HPDE6-E6E7 (cell line): ENCODE measurements around the gene JUND.
A peak's percentile ranks its signal among the peaks of the same experiment; 100 is the strongest.
"Not testable (repeated sequence)": the region's sequence is repeated elsewhere in the genome, so short reads cannot be mapped to it uniquely, and the experiment has no call there.

Source experiments
- DNase-seq: peaks from one replicate; pipeline ENCODE4 v3.0.0; 2011; ENCODE audit warnings: missing footprints; ENCODE audit errors: extremely low spot score

Gene JUND

DNA sequence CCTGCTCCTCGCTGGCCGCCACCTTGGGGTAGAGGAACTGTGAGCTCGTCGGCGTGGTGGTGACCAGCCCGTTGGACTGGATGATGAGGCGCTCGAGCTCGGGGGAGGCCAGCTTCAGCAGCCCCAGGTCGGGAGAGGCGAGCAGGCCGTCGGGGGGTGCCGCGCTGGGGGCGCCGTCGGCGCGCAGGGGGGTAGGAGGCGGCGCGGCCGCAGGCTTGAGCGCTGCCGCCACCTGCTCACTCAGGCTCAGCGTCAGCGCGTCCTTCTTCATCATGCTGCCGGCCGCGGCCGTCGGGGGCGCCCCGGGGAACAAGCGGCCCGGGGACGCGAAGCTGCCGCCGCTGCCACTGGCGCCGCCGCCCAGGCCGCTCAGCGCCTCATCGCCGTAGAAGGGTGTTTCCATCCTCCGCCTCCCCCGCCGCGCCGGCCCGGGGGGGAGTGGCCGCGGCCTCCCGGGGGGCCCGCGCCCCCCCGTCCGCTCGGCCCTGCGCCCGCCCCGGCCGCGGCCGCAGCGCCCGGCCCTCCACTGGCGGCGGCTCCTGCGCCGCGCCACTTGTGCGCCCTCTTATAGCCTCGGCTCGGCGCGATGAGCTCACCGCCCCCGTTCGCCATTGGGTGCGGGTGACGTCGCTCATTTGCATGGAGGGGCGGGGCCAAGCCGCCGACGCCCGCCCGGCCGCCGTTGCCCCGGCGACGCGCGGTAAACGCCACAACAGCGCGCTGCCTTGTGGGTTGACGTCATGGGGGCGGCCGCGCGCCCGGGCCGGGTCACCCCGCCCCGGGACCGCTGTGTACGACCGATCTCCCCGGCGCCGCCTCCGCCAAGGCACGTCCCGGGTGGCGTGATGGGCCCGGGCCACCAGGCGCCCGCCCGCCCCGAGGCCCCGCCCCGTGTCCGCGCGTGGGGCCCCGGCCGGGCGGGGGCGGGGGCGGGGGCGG is at the start of gene JUND:
Gene JUND, minus strand, starts transcription at position 541 of the 939 bp plus-strand sequence. Its CDS starts 138 bp downstream, at position 403.
- peak; percentile 88 for DNase-seq

DNA sequence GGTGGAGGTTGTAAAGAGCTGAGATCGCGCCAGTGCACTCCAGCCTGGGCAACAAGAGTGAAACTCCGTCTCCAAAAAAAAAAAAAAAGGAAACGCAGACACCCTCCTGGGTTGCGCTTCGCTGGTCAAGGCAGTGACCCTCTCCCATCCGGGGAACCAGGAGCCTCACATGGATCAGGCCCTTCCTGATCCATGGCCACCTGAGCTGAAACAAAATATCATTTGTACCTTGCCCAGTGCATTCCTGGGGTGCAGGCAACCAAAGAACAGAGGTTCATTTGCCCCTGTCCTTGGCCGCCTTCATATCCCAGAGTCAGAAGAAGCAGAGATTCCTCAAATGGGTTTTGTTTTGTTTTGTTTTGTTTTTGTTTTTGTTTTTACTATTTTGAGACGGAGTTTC is 49.4 kb upstream of the JUND start:
- no peak for DNase-seq

DNA sequence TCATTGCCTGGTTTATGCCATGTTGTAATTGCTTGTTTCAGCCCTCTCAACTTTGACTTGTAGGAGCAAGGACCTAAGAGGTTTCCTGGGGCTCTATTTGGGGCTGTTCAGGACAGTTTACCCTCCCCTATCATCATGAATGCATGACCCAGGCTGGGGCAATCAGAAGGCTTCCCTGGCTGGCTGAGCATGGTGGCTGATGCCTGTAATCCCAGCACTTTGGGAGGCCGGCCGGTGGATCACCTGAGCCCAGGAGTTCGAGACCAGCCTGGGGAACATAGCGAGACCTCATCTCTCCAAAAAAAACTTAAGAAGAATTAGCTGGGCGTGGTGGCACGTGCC is 47.6 kb upstream of the JUND start:
- no peak for DNase-seq

DNA sequence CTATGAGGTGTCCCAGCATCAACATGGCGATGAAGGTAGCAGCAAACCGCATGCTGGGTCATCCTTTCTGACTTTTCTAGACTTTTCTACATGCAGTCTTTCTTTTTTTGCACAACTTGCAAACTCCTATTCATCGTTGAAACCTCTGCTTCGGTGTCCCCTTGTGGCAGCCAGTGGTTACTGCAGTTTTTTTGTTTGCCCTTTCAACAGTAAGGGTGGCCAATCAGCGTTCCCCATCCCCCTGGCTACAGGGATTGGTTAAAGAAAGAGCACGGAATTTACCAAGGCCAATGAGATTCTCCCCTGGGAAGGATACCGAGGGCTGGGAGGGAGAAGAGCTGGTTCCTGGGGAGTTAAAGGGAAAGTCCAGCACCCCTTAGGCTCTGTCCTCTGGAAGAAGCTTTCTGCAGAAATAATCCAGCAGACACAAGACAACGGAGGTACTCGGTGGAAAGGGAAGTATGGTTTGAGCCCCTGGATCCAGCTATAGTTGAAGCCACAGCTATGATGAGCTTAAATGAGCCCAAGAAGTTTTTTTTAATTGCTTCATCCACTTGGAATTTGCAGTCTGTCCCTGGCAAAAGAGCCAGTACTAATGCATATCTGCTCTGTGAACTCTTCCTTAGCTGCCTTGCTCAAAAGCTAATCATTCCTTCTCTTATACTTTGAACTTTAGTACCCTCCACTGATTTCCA is 47.1 kb upstream of the JUND start:
- DNase-seq, result peak; percentile 99

DNA sequence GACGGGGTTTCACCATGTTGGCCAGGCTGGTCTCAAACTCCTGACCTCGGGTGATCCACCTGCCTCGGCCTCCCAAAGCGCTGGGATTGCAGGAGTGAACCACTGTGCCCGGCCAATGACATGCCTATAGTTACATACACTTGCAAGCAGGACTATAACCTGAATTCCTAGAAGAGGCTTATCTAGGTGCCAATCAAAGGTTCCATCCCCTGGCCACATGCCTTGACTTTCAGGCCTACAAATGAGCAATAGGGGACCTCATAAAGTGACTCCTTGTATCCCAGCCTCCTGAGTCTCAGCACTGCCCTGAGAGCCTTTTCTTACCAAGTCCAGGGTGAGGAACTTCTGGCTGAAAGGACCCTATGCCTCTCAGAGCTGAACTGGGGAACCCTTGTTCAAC is 45.4 kb upstream of the JUND start:
- DNase-seq, result no peak

DNA sequence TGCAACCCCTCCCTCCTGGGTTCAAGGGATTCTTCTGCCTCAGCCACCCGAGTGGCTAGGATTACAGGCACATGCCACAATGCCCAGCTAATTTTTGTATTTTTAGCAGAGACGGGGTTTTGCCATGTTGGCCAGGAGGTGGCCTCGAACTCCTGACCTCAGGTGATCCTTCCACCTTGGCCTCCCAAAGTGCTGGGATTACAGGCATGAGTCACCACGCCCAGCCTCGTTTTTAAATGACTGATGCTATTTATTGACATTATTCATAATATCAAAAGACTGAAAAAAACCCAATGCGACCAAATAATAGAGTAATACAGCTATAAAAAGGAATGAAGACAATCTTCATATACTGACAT is 42.9 kb upstream of the JUND start:
- not testable (repeated sequence) for DNase-seq

DNA sequence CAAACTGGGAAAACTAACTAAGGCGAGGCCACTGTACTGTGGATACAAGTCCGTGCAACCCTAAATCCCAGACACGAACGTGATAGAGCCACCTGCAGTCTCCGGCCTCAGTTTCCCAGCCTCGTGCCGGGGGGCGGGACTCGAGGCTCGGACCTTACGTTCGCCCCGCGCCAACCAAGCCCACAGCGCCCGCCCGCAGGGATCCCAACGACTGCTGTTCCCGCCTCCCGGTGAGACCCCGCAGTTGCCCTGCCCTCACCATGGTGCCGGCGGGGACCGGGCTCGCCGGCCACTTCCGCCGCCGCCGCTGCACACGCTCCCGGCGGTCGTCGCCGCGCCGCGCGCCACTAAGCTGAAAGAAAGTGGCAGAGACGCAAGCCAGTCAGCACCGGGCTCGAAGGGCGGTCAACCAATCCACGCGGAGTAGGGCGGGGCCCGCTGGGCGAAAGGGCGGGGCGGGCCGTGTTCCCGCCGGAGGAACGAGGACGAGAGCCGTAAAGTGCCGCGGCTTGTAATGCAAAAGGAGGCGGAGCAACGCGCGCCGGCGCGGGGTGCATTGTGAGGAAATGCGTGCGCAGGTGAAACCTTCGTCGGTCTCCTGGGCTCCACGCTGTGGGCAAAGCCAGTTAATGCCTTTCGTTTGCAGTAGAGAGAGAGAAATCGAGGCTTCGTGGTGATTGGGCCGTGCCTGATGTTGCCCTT is 41.5 kb upstream of the JUND start, which contains the start of gene LSM4:
Gene LSM4, minus strand, starts transcription at position 318 of the 702 bp plus-strand sequence. Its CDS starts 56 bp downstream, at position 262.
- peak; percentile 97 for DNase-seq

DNA sequence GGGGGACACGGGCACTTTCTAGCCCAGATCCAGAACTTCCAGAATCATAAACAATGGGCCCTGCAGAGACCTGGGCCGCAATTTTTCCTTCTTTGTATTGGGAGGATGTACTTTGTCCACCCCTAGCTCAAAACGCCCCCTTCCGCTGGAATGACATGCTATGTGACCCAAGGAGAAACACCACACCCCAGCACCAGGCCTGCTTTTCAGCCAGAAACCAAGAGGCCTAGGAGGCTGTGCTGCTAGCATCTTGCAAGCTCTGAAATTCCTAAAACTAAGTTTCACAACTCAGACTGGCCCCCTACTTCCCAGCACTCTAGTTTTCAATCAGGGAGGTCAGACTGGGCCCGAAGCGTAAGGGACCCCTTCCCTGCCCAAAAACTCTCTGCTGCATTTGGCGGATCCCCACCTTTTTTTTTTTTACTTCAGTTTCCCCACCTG is 40.9 kb upstream of the JUND start:
- DNase-seq, result no peak

DNA sequence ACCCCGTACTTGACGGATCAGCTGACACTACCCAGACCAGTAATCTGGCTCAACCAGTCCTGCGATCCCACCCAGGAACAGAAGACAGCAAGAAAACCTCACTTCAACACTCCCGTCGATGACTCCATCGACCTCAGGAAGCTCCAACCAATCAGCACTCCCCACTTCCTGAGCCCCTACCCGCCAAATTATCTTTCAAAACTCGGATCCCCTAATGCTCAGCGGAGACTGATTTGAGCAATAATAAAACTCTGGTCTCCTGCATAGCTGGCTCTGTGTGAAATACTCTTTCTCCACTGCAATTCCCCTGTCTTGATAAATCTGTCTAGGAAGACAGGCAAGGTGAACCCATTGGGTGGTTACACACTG is 40.3 kb upstream of the JUND start:
- no peak for DNase-seq

DNA sequence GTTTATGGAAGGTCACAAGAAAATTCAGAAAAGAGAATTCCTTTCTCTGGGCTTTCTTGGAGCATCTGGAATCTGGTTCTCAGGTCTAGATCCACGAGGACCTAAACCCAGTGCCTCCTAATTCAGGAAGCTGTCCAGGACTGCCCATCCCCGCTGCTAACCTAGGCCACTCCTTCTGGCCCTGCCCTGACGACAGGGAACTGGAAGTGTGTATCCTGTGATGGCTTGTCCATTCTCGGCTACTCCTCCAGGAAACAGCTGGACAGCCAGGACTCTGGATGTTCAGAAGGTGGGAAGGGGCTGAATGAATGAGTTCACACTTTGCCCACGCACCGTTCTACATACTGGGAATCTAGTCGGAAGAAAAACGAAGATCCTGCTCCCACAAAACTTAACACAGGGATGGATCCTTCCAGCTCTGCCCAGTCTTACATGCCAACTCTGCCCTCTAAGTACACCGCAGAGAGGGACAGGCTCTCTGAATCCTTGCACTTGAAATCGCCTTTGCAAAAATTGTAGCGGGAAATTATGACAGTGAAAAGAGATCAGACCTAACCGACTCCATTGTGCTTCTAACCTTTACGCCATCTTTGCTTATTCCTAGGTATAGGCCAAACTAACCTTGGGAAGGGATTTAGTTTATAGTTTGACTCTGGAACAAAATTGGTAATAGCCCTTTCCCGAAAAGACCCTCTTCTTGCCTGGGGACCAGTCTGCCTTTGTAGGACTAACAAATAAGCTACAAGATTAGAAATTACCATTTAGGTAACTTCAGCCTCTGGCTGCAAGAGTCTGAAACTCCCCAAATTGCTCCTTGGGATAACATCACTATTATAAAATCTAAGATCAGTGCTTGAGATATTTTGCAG is 39.7 kb upstream of the JUND start:
- DNase-seq, result no peak

DNA sequence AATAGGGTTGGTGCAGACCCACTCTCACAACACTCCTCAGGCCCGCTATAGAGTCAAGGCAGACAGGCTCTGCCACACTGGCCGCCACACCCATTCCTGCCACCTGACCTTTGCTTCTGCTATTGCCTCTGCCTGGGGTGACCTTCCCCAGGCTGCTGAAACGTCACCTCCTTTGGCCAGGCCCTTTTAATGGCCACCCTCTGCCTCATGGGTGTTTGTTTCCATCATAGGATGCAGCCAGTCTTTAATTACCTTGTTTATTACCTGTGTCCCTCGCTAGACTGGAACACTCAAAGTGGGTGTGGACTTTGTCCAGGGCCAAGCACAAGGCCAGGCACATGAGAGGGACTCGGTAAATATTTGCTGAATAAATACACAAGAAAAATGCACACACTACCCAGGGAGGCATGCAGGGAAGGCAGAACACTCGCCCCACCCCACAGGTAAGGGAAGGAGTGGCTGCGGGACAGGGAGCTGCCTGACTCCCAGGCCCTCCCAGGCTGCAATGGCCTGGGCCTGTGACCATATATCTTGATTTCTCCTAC is 38.2 kb upstream of the JUND start:
- no peak for DNase-seq

DNA sequence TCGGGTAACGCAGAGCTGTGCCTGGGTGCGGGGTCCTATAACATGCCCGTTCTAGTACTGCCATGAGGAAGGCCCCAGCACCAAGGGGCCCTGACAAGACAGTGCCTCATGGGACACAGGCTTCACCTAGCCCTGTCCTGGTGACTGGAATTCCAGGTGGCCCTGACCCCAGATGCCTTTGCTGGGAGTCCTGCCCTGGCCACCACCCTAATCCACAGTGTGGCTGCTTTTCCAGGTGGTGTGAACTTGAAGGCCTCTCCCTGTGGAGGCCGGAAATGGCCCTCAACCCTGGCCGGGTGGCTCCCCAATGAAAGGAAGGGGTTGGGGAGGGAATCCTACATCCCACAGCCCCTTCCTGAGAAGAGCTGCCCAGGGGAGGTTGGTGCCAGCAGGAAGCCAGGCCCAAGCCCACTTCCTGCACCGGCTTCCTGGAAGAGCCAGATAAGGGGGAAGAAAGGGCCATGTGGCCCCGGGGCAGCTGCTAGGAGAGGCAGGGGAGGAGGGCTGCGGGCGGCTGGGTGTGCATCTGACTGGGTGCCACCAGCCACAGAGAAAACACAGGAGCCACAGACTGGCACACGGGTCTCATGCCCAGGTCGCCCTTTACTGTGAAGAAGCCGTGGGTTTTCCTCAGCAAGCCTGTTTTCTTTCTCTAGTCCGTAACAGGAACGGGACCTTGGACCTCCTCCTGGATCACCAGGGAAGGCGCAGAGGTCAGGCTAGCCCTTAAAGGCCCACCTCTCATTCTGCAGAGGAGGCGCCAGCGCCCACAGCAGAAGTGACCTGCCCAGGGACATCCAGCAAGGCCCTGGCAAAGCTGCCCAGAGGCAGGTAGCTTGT is 36.8 kb upstream of the JUND start:
- no peak for DNase-seq

DNA sequence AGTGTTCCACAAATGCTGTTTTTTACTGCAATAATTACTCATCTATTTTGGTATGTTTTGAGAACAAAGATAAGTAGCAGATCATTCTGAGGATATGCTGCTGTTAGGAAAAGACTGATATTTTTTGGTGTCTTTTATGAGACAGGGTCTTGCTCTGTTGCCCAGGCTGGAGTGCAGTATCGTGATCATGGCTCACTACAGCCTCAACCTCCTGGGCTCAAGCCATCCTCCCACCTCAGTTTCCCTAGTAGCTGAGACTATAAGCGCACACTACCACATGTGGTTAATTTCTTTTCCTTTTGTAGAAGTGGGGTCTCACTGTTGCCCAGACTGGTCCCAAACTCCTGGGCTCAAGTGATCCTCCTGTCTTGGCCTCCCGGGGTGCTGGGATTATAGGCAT is 32.0 kb upstream of the JUND start:
- no peak for DNase-seq

DNA sequence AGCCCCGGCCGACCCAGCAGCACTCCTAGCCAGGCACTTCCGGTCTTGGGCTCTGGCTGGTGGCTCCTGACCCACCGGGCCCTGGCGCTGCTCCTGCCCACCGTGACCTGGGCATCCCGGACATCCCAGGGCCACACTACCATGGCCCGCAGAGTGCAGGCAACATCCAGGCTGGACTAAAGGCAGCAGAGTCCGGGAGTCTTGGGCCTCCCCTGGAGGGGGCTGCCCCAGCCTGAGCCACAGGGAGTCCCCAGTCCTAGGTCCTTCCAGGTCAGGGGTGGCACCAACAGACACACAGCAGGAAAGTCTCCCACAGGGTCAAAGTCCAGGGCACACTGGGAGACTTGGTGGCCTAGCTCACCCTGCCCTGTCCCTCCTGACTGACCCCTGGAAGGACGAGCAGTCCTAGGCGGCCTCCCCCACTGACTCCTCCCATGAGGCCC is 30.7 kb upstream of the JUND start:
- no peak for DNase-seq

DNA sequence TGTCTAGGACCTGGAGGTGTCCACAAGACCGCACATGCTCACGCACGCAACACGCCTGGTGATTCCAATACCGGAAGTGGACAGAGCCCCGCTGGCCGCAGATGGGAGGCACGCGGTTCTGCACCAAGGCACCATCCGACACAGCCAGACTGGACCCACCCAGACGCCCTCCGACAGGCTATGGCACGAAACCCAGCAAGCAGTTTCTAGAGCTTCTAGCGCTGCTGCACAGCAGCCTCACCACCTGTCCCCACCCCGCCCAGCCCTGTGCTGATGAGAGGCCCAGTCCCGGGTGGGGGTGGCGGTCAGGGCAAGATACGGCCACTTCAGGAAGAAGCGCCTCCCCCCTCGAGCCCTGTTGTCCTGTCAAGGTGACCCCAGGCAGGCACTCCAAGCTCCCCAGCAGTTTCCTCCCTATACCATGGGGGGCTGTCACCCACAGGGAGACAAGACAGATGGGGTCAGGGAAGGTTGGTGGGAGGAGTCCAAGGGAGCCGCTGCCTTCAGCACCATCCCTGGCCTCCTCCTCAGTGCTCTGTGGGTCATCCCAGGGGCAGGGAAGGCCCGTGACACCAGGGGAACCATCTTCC is 30.2 kb upstream of the JUND start:
- DNase-seq, result no peak

DNA sequence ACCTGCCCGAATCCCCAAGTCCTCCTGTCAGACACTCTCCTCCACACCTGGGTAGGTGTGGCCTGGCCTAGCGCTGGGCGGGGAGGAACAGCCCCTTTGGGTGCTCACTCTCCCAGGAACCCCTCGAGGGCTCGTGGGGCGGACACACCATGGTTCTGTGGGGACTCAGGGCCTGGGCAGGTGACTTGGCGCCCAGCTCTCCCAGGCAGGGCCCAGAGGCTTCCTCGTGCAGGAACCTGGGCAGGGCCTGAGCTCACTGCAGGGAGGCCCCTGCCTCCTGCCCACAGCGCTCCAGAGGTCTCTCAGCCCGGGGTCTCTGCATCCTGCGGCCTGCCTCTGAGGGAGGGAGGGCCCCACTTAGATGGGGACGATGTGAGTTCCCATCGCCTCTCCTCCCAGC is 29.5 kb upstream of the JUND start:
- DNase-seq, result no peak

DNA sequence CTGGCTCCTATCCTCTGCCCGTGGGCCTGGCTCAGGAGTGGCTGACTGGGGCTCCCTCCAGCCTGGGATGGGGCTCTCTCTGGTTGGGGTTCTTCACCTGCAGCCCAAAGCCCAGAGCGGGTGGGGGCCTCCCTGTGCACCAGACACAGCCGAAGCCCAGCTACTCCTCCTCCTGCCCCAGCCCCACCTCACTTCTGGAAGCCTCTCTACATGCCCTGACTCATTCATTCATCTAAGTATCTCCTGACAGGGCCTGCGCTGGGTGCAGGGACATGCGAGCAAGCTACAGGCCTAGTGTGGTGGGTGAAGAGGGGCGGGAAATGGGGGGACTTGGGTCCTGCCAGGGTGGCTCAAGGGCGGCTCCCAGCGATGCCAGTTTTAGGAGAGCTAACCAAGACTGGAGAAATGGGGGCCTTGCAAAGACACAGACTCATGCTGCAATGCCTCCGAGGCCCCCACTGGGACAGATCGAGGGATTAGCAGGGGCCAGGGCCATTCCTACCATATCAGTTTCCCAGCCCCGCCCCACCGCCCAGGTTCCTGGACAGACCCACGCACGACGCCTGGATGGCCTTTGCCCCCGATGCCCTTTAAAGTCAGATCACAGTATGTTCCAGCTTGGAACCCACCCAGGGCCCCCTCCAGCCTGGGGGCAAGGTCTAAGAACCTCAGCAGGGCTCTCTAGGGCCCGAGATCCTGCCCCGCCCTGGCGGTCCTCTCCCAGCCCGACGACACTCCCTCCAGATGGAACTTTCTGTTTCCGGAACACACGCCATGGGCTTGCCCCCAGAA is 28.9 kb upstream of the JUND start:
- no peak for DNase-seq

DNA sequence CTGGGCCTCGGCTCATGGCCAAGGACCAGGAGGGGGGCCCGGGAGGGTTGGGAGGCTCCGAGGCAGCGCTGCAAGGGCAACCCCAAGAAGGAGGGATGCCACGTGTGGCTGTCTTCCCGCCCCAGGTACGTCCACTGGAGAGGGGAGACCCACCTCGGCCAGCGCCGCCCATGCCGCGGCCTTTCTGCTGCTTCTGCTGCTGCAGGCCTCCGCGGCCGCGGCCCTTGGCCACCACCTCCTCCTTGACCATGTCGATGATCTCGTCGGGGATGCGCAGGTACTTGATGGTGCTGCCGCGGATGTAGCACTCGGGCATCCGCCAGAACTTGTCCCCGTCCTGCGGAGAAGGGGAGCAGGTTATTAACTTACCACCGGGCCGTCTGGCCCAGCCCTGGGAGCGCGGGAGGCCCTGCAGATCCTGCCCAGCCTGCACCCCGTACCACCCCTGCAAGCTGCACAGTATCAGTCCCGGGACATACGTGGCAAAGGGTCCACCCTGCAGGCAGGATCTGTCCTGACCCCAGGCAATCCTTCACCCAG is 28.2 kb upstream of the JUND start:
- DNase-seq, result no peak

DNA sequence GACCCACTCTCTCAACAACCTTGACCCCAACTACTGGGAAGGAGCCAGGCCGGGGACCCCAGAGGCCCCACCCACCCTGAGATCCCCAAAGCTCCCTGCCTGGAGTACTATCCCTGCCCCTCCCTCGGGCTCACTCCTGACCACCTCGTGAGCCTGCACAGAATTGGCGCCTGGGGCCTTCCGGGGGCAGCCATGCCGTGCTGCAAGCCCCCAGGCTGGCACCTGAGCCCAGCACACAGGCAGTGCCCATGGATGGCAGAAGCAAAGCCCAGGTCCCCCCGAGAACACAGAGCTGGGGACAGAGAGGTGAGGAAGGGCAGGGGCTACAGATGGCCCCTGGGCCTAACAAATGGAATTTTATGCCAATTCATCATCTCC is 27.5 kb upstream of the JUND start:
- DNase-seq, result no peak
